Measurements from ENCODE around the gene OPN1SW. TPM values are rescaled to one million over a fixed set of nuclear protein-coding genes. Genes with fewer than 3 reads are reported as not detected.

Gene OPN1SW, protein sequence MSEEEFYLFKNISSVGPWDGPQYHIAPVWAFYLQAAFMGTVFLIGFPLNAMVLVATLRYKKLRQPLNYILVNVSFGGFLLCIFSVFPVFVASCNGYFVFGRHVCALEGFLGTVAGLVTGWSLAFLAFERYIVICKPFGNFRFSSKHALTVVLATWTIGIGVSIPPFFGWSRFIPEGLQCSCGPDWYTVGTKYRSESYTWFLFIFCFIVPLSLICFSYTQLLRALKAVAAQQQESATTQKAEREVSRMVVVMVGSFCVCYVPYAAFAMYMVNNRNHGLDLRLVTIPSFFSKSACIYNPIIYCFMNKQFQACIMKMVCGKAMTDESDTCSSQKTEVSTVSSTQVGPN
- total RNA-seq, result not detected

DNA sequence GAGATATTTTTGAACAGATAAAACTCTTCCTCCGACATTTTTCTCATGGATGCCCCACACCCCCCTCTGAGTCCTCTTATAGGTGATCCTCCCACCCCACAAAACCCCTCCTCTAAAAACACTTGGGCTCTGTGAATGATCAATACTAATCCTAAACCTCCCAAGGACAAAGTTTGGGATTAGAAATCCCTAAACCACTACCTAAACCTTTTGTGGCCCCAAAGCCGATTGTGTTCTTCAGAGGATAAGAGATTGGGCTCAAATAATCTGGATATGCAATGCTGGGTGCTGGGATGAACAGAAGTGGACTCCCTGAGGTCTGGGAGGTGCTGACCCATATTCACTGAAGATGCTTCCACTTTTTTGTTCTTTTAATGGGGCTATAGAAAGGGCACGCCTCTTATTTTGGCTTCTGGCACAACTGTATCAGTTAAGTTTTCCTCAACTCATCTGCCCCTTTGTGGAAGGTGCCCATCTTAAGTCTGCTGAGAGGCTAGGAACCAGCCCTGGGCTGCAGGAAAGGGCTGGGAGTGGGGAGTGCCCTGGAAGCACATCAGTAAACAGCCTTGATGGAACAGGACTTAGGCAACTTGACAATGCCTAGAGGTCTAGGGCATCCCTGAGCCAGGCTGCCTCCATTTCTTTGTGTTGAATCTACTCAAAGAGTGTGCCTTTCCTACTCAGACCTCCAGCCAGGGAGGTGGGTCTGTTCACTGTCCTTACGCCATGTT lies at the start of gene OPN1SW:
OPN1SW (minus strand) TSS at position 51 of the 731 bp plus-strand sequence; CDS start at position 38, 13 bp downstream.
- no peaks in the 10 kb centered on the region for H3K9me3 ChIP-seq (ENCODE audit: control insufficient read depth in 3 of 3, low read length in 3 of 3)
- H3K4me1 ChIP-seq (ENCODE audit: control insufficient read depth in 3 of 3, insufficient read depth in 3 of 3, low read length in 3 of 3), result peaks cover 0 to 6% (median 6%) of the 10 kb centered on the region in 3 donors
- no peaks in the 10 kb centered on the region for H3K27me3 ChIP-seq (ENCODE audit: control insufficient read depth in 3 of 3, insufficient read depth in 3 of 3, low read length in 3 of 3)
- H3K27ac ChIP-seq (ENCODE audit: low read depth, low read length), result no peak within 1 kb of the TSS
- no peak within 1 kb of the TSS for H3K4me3 ChIP-seq (ENCODE audit: low read length in 3 of 3)
- peaks cover 2 to 12% (median 10%) of the 10 kb centered on the region in 3 donors for H3K36me3 ChIP-seq (ENCODE audit: control insufficient read depth in 3 of 3, insufficient read depth in 3 of 3, low read length in 3 of 3)
- no peak within 1 kb of the TSS for H3K9ac ChIP-seq (ENCODE audit: low read depth in 1 of 3, low read length in 3 of 3)

- no peak overlapping the region for H3K4me3 ChIP-seq (ENCODE audit: low read length in 3 of 3)
- H3K36me3 ChIP-seq (ENCODE audit: control insufficient read depth in 3 of 3, insufficient read depth in 3 of 3, low read length in 3 of 3), result no peaks in the 10 kb centered on the region
- H3K9ac ChIP-seq (ENCODE audit: low read depth in 1 of 3, low read length in 3 of 3), result no peak overlapping the region
- H3K27ac ChIP-seq (ENCODE audit: low read depth, low read length), result no peak overlapping the region
- peaks cover 0 to under 1% (median 0%) of the 10 kb centered on the region in 3 donors for H3K27me3 ChIP-seq (ENCODE audit: control insufficient read depth in 3 of 3, insufficient read depth in 3 of 3, low read length in 3 of 3)
- peaks cover 10 to 41% (median 26%) of the 10 kb centered on the region in 3 donors for H3K4me1 ChIP-seq (ENCODE audit: control insufficient read depth in 3 of 3, insufficient read depth in 3 of 3, low read length in 3 of 3)
- H3K9me3 ChIP-seq (ENCODE audit: control insufficient read depth in 3 of 3, low read length in 3 of 3), result no peaks in the 10 kb centered on the region
These were observed 46.1 kb upstream of the OPN1SW start for GRCh38 chr7:128821724-128822123.

GRCh38 chr7:128818694-128819093 lies 43.1 kb upstream of the OPN1SW start:
- H3K36me3 ChIP-seq (ENCODE audit: control insufficient read depth in 3 of 3, insufficient read depth in 3 of 3, low read length in 3 of 3), result no peaks in the 10 kb centered on the region
- no peak overlapping the region for H3K4me3 ChIP-seq (ENCODE audit: low read length in 3 of 3)
- no peaks in the 10 kb centered on the region for H3K9me3 ChIP-seq (ENCODE audit: control insufficient read depth in 3 of 3, low read length in 3 of 3)
- peaks cover 0 to 2% (median 0%) of the 10 kb centered on the region in 3 donors for H3K27me3 ChIP-seq (ENCODE audit: control insufficient read depth in 3 of 3, insufficient read depth in 3 of 3, low read length in 3 of 3)
- peak overlapping the region in 1 of 3 donors; percentile 8 for H3K9ac ChIP-seq (ENCODE audit: low read depth in 1 of 3, low read length in 3 of 3)
- peaks cover under 1 to 24% (median 23%) of the 10 kb centered on the region in 3 donors for H3K4me1 ChIP-seq (ENCODE audit: control insufficient read depth in 3 of 3, insufficient read depth in 3 of 3, low read length in 3 of 3)
- no peak overlapping the region for H3K27ac ChIP-seq (ENCODE audit: low read depth, low read length)

DNA sequence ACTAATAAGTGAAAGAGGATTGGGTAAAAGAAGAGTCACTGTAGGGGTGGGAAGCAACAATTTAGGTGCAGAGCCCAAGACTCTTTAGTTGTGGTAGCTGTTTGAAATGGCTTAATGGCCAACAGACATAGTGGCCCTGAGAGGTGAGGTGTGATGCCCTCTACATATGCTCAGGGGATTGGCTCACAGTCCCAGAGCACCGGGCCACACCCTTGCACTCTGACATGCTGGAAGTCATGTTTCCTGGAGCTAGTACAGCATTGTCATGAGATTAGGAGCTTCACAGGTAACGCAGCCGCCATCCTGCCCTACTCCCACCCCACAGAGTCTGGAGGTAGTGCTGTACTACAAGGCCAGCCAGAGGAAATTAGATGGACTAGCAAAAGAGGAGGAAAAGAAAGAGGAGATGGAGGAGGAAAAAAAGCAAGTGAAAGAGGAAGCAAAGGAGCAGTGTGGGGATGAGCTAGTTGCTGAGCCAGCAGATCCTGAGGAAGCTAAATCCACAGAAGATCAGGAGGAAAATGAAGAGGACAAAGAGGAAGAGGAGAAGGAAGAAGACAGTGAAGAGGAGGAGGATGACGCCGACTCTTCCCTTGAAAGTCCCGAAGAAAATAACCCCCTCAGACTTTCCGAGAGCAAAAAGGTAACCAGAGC lies 39.8 kb upstream of the OPN1SW start:
- no peak overlapping the region for H3K4me3 ChIP-seq (ENCODE audit: low read length in 3 of 3)
- H3K27ac ChIP-seq (ENCODE audit: low read depth, low read length), result no peak overlapping the region
- H3K36me3 ChIP-seq (ENCODE audit: control insufficient read depth in 3 of 3, insufficient read depth in 3 of 3, low read length in 3 of 3), result no peaks in the 10 kb centered on the region
- H3K9me3 ChIP-seq (ENCODE audit: control insufficient read depth in 3 of 3, low read length in 3 of 3), result no peaks in the 10 kb centered on the region
- H3K4me1 ChIP-seq (ENCODE audit: control insufficient read depth in 3 of 3, insufficient read depth in 3 of 3, low read length in 3 of 3), result peaks cover 26 to 46% (median 33%) of the 10 kb centered on the region in 3 donors
- H3K27me3 ChIP-seq (ENCODE audit: control insufficient read depth in 3 of 3, insufficient read depth in 3 of 3, low read length in 3 of 3), result peaks cover 0 to 2% (median 0%) of the 10 kb centered on the region in 3 donors
- H3K9ac ChIP-seq (ENCODE audit: low read depth in 1 of 3, low read length in 3 of 3), result no peak overlapping the region

DNA sequence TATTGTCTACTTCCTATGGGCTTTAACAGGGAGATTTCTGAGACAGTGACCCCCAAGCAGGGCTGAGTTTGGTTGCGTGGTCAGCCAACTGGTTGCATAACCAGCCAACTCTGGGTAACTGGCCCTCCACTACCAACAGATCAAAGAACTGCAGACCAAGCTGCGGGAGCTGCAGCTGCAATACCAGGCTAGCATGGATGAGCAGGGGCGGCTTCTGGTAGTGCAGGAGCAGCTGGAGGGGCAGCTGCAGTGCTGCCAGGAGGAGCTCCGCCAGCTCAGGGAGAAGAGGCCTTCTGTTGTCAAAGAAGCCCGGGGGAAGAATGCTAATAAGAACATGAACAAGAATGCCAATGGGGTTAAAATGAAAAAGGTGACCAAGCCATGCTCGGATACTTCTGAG lies 38.9 kb upstream of the OPN1SW start:
- Histone ChIP-seq H3K4me3 (ENCODE audit: low read length in 3 of 3) (no peak overlapping the region), H3K9me3 (ENCODE audit: control insufficient read depth in 3 of 3, low read length in 3 of 3) (no peaks in the 10 kb centered on the region), H3K36me3 (ENCODE audit: control insufficient read depth in 3 of 3, insufficient read depth in 3 of 3, low read length in 3 of 3) (no peaks in the 10 kb centered on the region), H3K27ac (ENCODE audit: low read depth, low read length) (no peak overlapping the region), H3K4me1 (ENCODE audit: control insufficient read depth in 3 of 3, insufficient read depth in 3 of 3, low read length in 3 of 3) (peaks cover 26 to 47% (median 39%) of the 10 kb centered on the region in 3 donors), H3K27me3 (ENCODE audit: control insufficient read depth in 3 of 3, insufficient read depth in 3 of 3, low read length in 3 of 3) (peaks cover 0 to 2% (median 0%) of the 10 kb centered on the region in 3 donors), H3K9ac (ENCODE audit: low read depth in 1 of 3, low read length in 3 of 3) (no peak overlapping the region)

DNA sequence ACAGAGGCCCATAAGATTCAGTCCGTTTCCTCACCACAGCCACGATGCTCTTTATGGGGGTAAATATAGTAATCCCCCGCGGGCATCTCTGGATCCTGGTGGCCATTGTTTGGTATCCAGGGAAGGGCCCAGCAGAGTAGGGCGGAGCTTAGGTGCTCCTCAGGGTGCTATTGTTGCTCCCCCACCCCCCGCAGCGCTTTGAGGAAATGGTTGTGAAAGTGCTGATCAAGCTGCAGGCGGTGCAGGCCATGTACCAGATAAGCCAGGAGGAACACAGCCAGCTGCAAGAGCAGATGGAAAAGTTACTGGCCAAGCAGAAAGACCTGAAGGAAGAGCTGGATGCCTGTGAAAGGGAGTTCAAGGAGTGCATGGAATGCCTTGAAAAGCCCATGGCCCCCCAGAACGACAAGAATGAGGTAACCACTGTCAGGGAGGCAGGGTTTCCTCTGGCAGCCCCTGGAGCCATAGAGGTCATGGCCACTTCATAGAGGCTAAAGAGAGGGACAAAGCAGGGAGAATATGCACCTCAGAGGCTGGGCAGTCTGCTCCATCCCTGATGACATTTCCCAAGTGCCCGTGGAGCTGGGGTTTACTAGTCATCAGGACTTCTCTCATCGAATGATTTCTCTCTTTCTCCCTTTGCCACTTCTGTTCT lies 37.0 kb upstream of the OPN1SW start:
- Histone ChIP-seq H3K4me1 (ENCODE audit: control insufficient read depth in 3 of 3, insufficient read depth in 3 of 3, low read length in 3 of 3) (peaks cover 26 to 41% (median 35%) of the 10 kb centered on the region in 3 donors), H3K4me3 (ENCODE audit: low read length in 3 of 3) (peak overlapping the region in 1 of 3 donors; percentile 29), H3K27me3 (ENCODE audit: control insufficient read depth in 3 of 3, insufficient read depth in 3 of 3, low read length in 3 of 3) (peaks cover 0 to 2% (median 0%) of the 10 kb centered on the region in 3 donors), H3K36me3 (ENCODE audit: control insufficient read depth in 3 of 3, insufficient read depth in 3 of 3, low read length in 3 of 3) (no peaks in the 10 kb centered on the region), H3K27ac (ENCODE audit: low read depth, low read length) (no peak overlapping the region), H3K9me3 (ENCODE audit: control insufficient read depth in 3 of 3, low read length in 3 of 3) (no peaks in the 10 kb centered on the region), H3K9ac (ENCODE audit: low read depth in 1 of 3, low read length in 3 of 3) (peak overlapping the region in 1 of 3 donors; percentile 50)

DNA sequence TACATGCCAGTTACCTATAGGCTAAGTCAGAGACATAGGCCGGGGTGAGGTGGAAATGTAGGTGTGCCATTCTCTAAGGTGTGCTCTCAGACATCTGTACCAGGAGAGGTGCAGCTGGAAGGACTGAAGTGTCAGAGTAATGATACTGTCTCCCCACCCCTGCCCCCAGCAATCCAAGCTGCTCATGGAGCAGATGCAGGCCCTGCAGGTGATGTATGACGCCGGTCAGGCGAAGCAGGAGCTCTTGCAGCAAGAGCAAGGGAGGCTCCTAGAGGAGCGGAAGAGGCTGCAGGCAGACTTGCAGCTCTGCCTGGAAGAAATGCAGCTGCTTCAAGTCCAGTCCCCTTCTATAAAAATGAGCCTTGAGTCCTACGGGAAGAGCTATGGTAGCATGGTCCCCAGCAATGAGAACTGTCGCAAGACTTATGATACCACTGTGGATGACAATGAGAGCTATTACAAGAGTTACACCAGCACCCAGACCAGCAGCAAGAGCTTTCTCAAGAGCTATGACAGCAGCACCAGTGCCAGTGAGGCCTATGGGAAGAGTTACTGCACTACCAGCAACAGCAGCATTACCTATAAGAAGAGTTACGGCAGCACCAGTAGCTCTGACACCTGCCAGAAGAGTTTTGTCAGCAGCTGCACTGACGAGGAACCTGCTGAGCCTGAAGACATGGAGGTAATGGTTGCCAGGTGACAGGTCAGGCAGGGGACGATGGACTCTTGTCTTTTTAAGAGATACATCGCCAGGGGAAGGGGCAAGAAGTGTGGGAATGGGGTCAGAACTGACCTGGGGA lies 36.2 kb upstream of the OPN1SW start:
- no peak overlapping the region for H3K4me3 ChIP-seq (ENCODE audit: low read length in 3 of 3)
- peaks cover 0 to 2% (median 0%) of the 10 kb centered on the region in 3 donors for H3K27me3 ChIP-seq (ENCODE audit: control insufficient read depth in 3 of 3, insufficient read depth in 3 of 3, low read length in 3 of 3)
- peaks cover 0 to 4% (median 0%) of the 10 kb centered on the region in 3 donors for H3K36me3 ChIP-seq (ENCODE audit: control insufficient read depth in 3 of 3, insufficient read depth in 3 of 3, low read length in 3 of 3)
- peak overlapping the region in 1 of 3 donors; percentile 16 for H3K9ac ChIP-seq (ENCODE audit: low read depth in 1 of 3, low read length in 3 of 3)
- H3K9me3 ChIP-seq (ENCODE audit: control insufficient read depth in 3 of 3, low read length in 3 of 3), result no peaks in the 10 kb centered on the region
- H3K27ac ChIP-seq (ENCODE audit: low read depth, low read length), result no peak overlapping the region
- peaks cover 26 to 40% (median 34%) of the 10 kb centered on the region in 3 donors for H3K4me1 ChIP-seq (ENCODE audit: control insufficient read depth in 3 of 3, insufficient read depth in 3 of 3, low read length in 3 of 3)

- Histone ChIP-seq H3K9me3 (ENCODE audit: control insufficient read depth in 3 of 3, low read length in 3 of 3) (no peaks in the 10 kb centered on the region), H3K27me3 (ENCODE audit: control insufficient read depth in 3 of 3, insufficient read depth in 3 of 3, low read length in 3 of 3) (no peaks in the 10 kb centered on the region), H3K4me1 (ENCODE audit: control insufficient read depth in 3 of 3, insufficient read depth in 3 of 3, low read length in 3 of 3) (peaks cover 26 to 34% (median 34%) of the 10 kb centered on the region in 3 donors), H3K27ac (ENCODE audit: low read depth, low read length) (peak overlapping the region; percentile 3), H3K36me3 (ENCODE audit: control insufficient read depth in 3 of 3, insufficient read depth in 3 of 3, low read length in 3 of 3) (peaks cover 0 to 8% (median 0%) of the 10 kb centered on the region in 3 donors), H3K4me3 (ENCODE audit: low read length in 3 of 3) (no peak overlapping the region), H3K9ac (ENCODE audit: low read depth in 1 of 3, low read length in 3 of 3) (no peak overlapping the region)
These were observed 35.4 kb upstream of the OPN1SW start for GRCh38 chr7:128810997-128811396.

DNA sequence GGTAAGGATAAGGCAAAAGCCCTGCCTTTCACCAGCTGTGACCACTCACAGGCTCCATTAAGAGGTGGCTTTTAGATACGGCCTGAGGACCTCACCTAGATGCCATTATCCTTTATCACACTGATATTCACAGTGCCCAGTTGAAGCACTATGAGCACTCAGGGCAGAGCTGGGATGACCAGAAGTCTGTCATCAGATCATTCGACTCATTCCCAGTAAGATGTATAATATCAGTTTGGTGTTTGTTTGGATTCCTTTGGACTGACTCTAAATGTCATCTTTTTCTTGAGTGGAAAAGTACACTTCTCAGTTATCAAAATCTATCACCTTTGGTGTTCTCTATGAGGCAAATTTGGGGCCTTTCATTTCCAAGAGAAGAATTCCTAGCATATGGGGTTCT lies 34.9 kb upstream of the OPN1SW start:
- no peaks in the 10 kb centered on the region for H3K9me3 ChIP-seq (ENCODE audit: control insufficient read depth in 3 of 3, low read length in 3 of 3)
- H3K4me1 ChIP-seq (ENCODE audit: control insufficient read depth in 3 of 3, insufficient read depth in 3 of 3, low read length in 3 of 3), result peaks cover 26 to 34% (median 34%) of the 10 kb centered on the region in 3 donors
- H3K27me3 ChIP-seq (ENCODE audit: control insufficient read depth in 3 of 3, insufficient read depth in 3 of 3, low read length in 3 of 3), result no peaks in the 10 kb centered on the region
- H3K9ac ChIP-seq (ENCODE audit: low read depth in 1 of 3, low read length in 3 of 3), result no peak overlapping the region
- no peak overlapping the region for H3K27ac ChIP-seq (ENCODE audit: low read depth, low read length)
- no peak overlapping the region for H3K4me3 ChIP-seq (ENCODE audit: low read length in 3 of 3)
- H3K36me3 ChIP-seq (ENCODE audit: control insufficient read depth in 3 of 3, insufficient read depth in 3 of 3, low read length in 3 of 3), result peaks cover under 1 to 8% (median 1%) of the 10 kb centered on the region in 3 donors

Measured in skeletal muscle tissue (tissue), 4 donors.